Measurements from ENCODE around the gene DRAP1.
"Not testable (repeated sequence)": the region's sequence is repeated elsewhere in the genome, so short reads cannot be mapped to it uniquely, and the experiment has no call there.

DNA sequence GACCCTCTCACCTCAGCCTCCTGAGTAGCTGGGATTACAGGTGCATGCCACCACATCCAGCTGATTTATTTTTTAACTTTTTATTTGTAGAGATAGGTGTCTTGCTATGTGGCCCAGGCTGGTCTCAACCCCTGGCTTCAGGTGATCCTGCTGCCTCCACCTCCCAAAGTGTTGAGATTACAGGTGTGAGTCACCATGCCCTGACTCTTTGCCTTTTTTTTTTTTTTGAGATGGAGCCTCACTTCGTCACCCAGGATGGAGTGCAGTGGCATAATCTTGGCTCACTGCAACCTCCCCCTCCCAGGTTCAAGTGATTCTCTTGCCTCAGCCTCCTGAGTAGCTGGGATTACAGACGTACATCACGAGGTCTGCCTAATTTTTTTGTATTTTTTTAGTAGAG is 32.4 kb downstream of the DRAP1 start:
- TF ChIP-seq, protein P1, sequence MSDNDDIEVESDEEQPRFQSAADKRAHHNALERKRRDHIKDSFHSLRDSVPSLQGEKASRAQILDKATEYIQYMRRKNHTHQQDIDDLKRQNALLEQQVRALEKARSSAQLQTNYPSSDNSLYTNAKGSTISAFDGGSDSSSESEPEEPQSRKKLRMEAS (CRISPR knock-in tag; IDR thresholded peaks at IDR 0.05), result not testable (repeated sequence)
- TF ChIP-seq, protein P2, sequence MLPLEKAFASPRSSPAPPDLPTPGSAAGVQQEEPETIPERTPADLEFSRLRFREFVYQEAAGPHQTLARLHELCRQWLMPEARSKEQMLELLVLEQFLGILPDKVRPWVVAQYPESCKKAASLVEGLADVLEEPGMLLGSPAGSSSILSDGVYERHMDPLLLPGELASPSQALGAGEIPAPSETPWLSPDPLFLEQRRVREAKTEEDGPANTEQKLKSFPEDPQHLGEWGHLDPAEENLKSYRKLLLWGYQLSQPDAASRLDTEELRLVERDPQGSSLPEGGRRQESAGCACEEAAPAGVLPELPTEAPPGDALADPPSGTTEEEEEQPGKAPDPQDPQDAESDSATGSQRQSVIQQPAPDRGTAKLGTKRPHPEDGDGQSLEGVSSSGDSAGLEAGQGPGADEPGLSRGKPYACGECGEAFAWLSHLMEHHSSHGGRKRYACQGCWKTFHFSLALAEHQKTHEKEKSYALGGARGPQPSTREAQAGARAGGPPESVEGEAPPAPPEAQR (CRISPR knock-in tag; IDR thresholded peaks at IDR 0.05), result not testable (repeated sequence)
- TF ChIP-seq, protein P3, sequence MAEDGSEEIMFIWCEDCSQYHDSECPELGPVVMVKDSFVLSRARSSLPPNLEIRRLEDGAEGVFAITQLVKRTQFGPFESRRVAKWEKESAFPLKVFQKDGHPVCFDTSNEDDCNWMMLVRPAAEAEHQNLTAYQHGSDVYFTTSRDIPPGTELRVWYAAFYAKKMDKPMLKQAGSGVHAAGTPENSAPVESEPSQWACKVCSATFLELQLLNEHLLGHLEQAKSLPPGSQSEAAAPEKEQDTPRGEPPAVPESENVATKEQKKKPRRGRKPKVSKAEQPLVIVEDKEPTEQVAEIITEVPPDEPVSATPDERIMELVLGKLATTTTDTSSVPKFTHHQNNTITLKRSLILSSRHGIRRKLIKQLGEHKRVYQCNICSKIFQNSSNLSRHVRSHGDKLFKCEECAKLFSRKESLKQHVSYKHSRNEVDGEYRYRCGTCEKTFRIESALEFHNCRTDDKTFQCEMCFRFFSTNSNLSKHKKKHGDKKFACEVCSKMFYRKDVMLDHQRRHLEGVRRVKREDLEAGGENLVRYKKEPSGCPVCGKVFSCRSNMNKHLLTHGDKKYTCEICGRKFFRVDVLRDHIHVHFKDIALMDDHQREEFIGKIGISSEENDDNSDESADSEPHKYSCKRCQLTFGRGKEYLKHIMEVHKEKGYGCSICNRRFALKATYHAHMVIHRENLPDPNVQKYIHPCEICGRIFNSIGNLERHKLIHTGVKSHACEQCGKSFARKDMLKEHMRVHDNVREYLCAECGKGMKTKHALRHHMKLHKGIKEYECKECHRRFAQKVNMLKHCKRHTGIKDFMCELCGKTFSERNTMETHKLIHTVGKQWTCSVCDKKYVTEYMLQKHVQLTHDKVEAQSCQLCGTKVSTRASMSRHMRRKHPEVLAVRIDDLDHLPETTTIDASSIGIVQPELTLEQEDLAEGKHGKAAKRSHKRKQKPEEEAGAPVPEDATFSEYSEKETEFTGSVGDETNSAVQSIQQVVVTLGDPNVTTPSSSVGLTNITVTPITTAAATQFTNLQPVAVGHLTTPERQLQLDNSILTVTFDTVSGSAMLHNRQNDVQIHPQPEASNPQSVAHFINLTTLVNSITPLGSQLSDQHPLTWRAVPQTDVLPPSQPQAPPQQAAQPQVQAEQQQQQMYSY (CRISPR knock-in tag; IDR thresholded peaks at IDR 0.05), result not testable (repeated sequence)
- TF ChIP-seq TP53 (CRISPR knock-in tag; IDR thresholded peaks at IDR 0.05), result not testable (repeated sequence)
